Esophagus muscularis mucosa (tissue), 4 donors: ENCODE results near the gene CNTNAP2. TPM values are rescaled to one million over a fixed set of nuclear protein-coding genes. Genes with fewer than 3 reads are reported as not detected.
"Not testable (repeated sequence)": the region's sequence is repeated elsewhere in the genome, so short reads cannot be mapped to it uniquely, and the experiment has no call there.

Experiments
- DNase-seq: peaks from one replicate; pipeline ENCODE4 v3.0.0-alpha.2; 2017; ENCODE audit errors: extremely low spot score
- H3K27ac ChIP-seq, 4 donors: fragments of 200-600 bp; sonication (generic); replicated peaks in 1 of 4; 1 replicate in 3 of 4; 2 replicates in 1 of 4; pipeline ENCODE4 v1.5.1; 2016 to 2019; ENCODE audit warnings: mild to moderate bottlenecking in 1 of 4
- H3K27me3 ChIP-seq, 4 donors: fragments of 200-600 bp; sonication (generic); one replicate each; pipeline versions ENCODE4 v1.5.1 to v1.6.0; 2016 to 2019
- H3K36me3 ChIP-seq, 4 donors: fragments of 200-600 bp; sonication (generic); one replicate each; pipeline ENCODE4 v1.5.1; 2016 to 2019
- H3K4me1 ChIP-seq, 4 donors: fragments of 200-600 bp; sonication (generic); one replicate each; pipeline ENCODE4 v1.5.1; 2016 to 2019
- H3K4me3 ChIP-seq, 4 donors: fragments of 200-600 bp; sonication (generic); 1 replicate in 2 of 4; 2 replicates in 2 of 4; pipeline ENCODE4 v1.5.1; 2016 to 2019; ENCODE audit warnings: mild to moderate bottlenecking in 4 of 4, moderate library complexity in 1 of 4
- H3K9me3 ChIP-seq, 4 donors: fragments of 200-600 bp; sonication (generic); 1 replicate in 3 of 4; 2 replicates in 1 of 4; pipeline ENCODE4 v1.5.1; 2016 to 2019
- CTCF ChIP-seq, 3 experiments: fragments of 200-600 bp in 2 of 3; fragments of 450-650 bp in 1 of 3; sonication (generic) in 2 of 3; IDR thresholded peaks; one replicate each; pipeline ENCODE4 v1.5.1; 2017 to 2019; ENCODE audit warnings: antibody characterized with exemption in 3 of 3, mild to moderate bottlenecking in 2 of 3, moderate library complexity in 1 of 3
- EP300 ChIP-seq: sonication (generic); formaldehyde crosslinking; IDR thresholded peaks from one replicate; pipeline ENCODE4 v1.6.1; 2017; ENCODE audit warnings: antibody characterized with exemption
- POLR2A ChIP-seq: fragments of 450-650 bp; IDR thresholded peaks from one replicate; pipeline ENCODE4 v1.6.1; 2017; ENCODE audit warnings: antibody characterized with exemption, moderate library complexity, mild to moderate bottlenecking, low read depth
- POLR2AphosphoS5 ChIP-seq, 2 donors: sonication (generic); formaldehyde crosslinking; IDR thresholded peaks; one replicate each; pipeline ENCODE4 v1.6.1; 2017; ENCODE audit warnings: antibody characterized with exemption in 2 of 2
- WGBS: methylation state at CpG from one replicate; pipeline ENCODE4 v1.1.5; 2018; 5-methylcytosine and 5-hydroxymethylcytosine counted together
- intact Hi-C: fragments of 100-400 bp; cut with DNase I; formaldehyde crosslinking; loops from one replicate; pipeline ENCODE4 v1.15.1; 2023
- total RNA-seq, 4 donors: library from RNA; depleted of rRNA; stranded (reverse); fragments of >200 nt; gene quantifications; one replicate each; pipeline versions ENCODE4 v1.1.0 to v1.2.1, GENCODE V29; 2016

CNTNAP2 gene
- total RNA-seq, 4 donors from 2014 or later, result 1.2 to 2.9 (median 1.9) TPM

GRCh38 chr7:148327379-148327778 is 2210.8 kb downstream of the CNTNAP2 start:
- Histone ChIP-seq H3K27ac (no peak overlapping the region), H3K4me3 (no peak overlapping the region)
- intact Hi-C loops, result no loop called here

DNA sequence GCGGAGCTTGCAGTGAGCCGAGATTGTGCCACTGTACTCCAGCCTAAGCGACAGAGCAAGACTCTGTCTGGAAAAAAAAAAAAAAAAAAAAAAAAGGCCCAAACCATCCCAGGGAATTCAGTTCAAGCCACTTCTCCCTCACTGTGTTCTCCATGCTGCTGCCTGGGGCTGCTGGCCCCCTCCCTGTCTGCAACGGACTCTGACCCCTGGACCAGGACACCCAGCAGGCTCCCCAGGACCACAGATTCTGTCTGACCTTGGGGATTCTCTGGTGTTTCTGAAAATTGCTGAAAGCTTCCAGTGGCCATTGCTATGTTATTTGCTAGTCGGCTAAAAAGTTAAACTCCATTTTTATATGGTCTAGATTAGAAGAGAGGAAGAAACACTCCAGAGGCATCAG is 2212.3 kb downstream of the CNTNAP2 start:
- no peaks in the 10 kb centered on the region for H3K27me3 ChIP-seq
- H3K27ac ChIP-seq, result no peak overlapping the region
- no peaks in the 10 kb centered on the region for H3K4me1 ChIP-seq
- TF ChIP-seq POLR2AphosphoS5 (IDR thresholded peaks at IDR 0.05) (no peak), POLR2A (no peak), EP300 (no peak), CTCF (IDR thresholded peaks at IDR 0.05) (no peak)
- no peaks in the 10 kb centered on the region for H3K9me3 ChIP-seq
- H3K36me3 ChIP-seq, result no peaks in the 10 kb centered on the region
- intact Hi-C loops, result no loop called here
- 91% methylated on average over 5 of the region's 5 CpGs for WGBS
- no peak overlapping the region for H3K4me3 ChIP-seq
- no peak for DNase-seq

More at GRCh38 chr7:148327379-148327778, 2210.8 kb downstream of the CNTNAP2 start:
- no peaks in the 10 kb centered on the region for H3K4me1 ChIP-seq
- H3K36me3 ChIP-seq, result no peaks in the 10 kb centered on the region
- H3K9me3 ChIP-seq, result no peaks in the 10 kb centered on the region
- H3K27me3 ChIP-seq, result no peaks in the 10 kb centered on the region
- TF ChIP-seq POLR2AphosphoS5 (IDR thresholded peaks at IDR 0.05), result no peak
- no peak for TF ChIP-seq EP300
- 82% methylated on average over 1 of the region's 1 CpG for WGBS
- DNase-seq, result no peak

GRCh38 chr7:148330124-148330818 is 2213.7 kb downstream of the CNTNAP2 start:
- Histone ChIP-seq H3K4me3 (no peak overlapping the region), H3K27me3 (peaks cover 0 to 2% (median 0%) of the 10 kb centered on the region in 4 donors), H3K9me3 (no peaks in the 10 kb centered on the region), H3K4me1 (peaks cover 0 to 9% (median 6%) of the 10 kb centered on the region in 4 donors), H3K27ac (no peak overlapping the region), H3K36me3 (no peaks in the 10 kb centered on the region)
- intact Hi-C loops, result no loop called here
- no peak for TF ChIP-seq POLR2A
- no peak for TF ChIP-seq CTCF (IDR thresholded peaks at IDR 0.05)
- TF ChIP-seq POLR2AphosphoS5 (IDR thresholded peaks at IDR 0.05), result no peak
- no peak for TF ChIP-seq EP300
- 87% methylated on average over 15 of the region's 15 CpGs for WGBS
- DNase-seq, result no peak

DNA sequence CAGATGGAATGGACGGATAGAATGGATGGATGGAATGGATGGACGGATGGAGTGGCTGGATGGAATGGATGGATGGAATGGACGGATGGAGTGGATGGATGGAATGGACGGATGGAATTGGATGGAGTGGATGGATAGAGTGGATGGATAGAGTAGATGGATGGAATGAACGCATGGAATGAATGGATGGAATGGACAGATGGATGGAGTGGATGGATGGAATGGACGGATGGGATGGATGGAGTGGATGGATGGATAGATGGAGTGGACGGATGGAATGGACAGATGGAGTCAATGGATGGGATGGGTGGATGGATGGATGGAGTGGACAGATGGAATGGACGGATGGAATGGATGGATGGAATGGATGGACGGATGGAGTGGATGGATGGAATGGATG is 2214.2 kb downstream of the CNTNAP2 start:
- WGBS, result 89% methylated on average over 9 of the region's 9 CpGs
- H3K9me3 ChIP-seq, result no peaks in the 10 kb centered on the region
- DNase-seq, result no peak
- no peak overlapping the region for H3K4me3 ChIP-seq
- H3K36me3 ChIP-seq, result no peaks in the 10 kb centered on the region
- no peak overlapping the region for H3K27ac ChIP-seq
- H3K4me1 ChIP-seq, result peaks cover 0 to 11% (median 7%) of the 10 kb centered on the region in 4 donors
- TF ChIP-seq EP300, result no peak
- TF ChIP-seq POLR2AphosphoS5 (IDR thresholded peaks at IDR 0.05), result no peak
- TF ChIP-seq POLR2A, result no peak
- no peak for TF ChIP-seq CTCF (IDR thresholded peaks at IDR 0.05)
- intact Hi-C loops, result no loop called here
- peaks cover 0 to 6% (median 0%) of the 10 kb centered on the region in 4 donors for H3K27me3 ChIP-seq

GRCh38 chr7:148331456-148331855 is 2214.9 kb downstream of the CNTNAP2 start:
- not testable (repeated sequence) for DNase-seq, H3K36me3 ChIP-seq
- WGBS, result 75% methylated on average over 11 of the region's 11 CpGs

More at GRCh38 chr7:148331456-148331855, 2214.9 kb downstream of the CNTNAP2 start:
- H3K27me3 ChIP-seq, H3K4me3 ChIP-seq, H3K27ac ChIP-seq, intact Hi-C loops, H3K9me3 ChIP-seq: not testable (repeated sequence)
- peaks cover 0 to 11% (median 7%) of the 10 kb centered on the region in 4 donors for H3K4me1 ChIP-seq
